Upper lobe of left lung (tissue), 6 donors: ENCODE measurements around the gene ACVR2B. TPM values are rescaled to one million over a fixed set of nuclear protein-coding genes. Genes with fewer than 3 reads are reported as not detected.
A peak's percentile ranks its signal among the peaks of the same experiment; 100 is the strongest.
"Not testable (repeated sequence)": the region's sequence is repeated elsewhere in the genome, so short reads cannot be mapped to it uniquely, and the experiment has no call there.

Source experiments
- ATAC-seq, 2 donors: fragments of 200-7000 bp; cut with Tn5 transposase; one replicate each; pipeline ENCODE4 v1.9.1; 2022; ENCODE audit warnings: mild to moderate bottlenecking in 2 of 2, moderate library complexity in 2 of 2; ENCODE audit not compliant: low FRiP score in 2 of 2
- DNase-seq, 2 donors: peaks; one replicate each; pipeline ENCODE4 v3.0.0-alpha.2; 2019 to 2020
- H3K27ac ChIP-seq, 4 donors: fragments of 200-600 bp; sonication (generic); one replicate each; pipeline ENCODE4 v1.5.1; 2016 to 2019
- H3K27me3 ChIP-seq, 4 donors: fragments of 200-600 bp; sonication (generic); one replicate each; pipeline ENCODE4 v1.5.1; 2017 to 2019
- H3K36me3 ChIP-seq, 4 donors: fragments of 200-600 bp; sonication (generic); one replicate each; pipeline ENCODE4 v1.5.1; 2016 to 2019
- H3K4me1 ChIP-seq, 4 donors: fragments of 200-600 bp; sonication (generic); one replicate each; pipeline ENCODE4 v1.5.1; 2018 to 2019
- H3K4me3 ChIP-seq, 4 donors: fragments of 200-600 bp; sonication (generic); one replicate each; pipeline ENCODE4 v1.5.1; 2017 to 2019; ENCODE audit warnings: mild to moderate bottlenecking in 2 of 4, moderate library complexity in 1 of 4
- H3K9me3 ChIP-seq, 4 donors: fragments of 200-600 bp; sonication (generic); one replicate each; pipeline ENCODE4 v1.5.1; 2018 to 2019
- CTCF ChIP-seq, 6 experiments: fragments of 450-650 bp in 4 of 6; fragments of 200-600 bp in 2 of 6; sonication (generic) in 2 of 6; IDR thresholded peaks; one replicate each; pipeline ENCODE4 v1.5.1; 2016 to 2019; ENCODE audit warnings: antibody characterized with exemption in 6 of 6
- EP300 ChIP-seq, 4 donors: sonication (generic); formaldehyde crosslinking; IDR thresholded peaks; one replicate each; pipeline ENCODE4 v1.5.1; 2017; ENCODE audit warnings: antibody characterized with exemption in 4 of 4, control low read depth in 2 of 4
- POLR2A ChIP-seq, 4 donors: fragments of 450-650 bp; IDR thresholded peaks; one replicate each; pipeline ENCODE4 v1.5.1; 2016 to 2017; ENCODE audit warnings: antibody characterized with exemption in 4 of 4, mild to moderate bottlenecking in 2 of 4
- POLR2AphosphoS5 ChIP-seq, 2 donors: sonication (generic); formaldehyde crosslinking; IDR thresholded peaks; one replicate each; pipeline ENCODE4 v1.5.1; 2017; ENCODE audit warnings: antibody characterized with exemption in 2 of 2
- WGBS, 2 donors: methylation state at CpG; one replicate each; pipeline ENCODE4 v1.1.5; 2017 to 2018; 5-methylcytosine and 5-hydroxymethylcytosine counted together
- total RNA-seq, 6 donors: library from RNA; depleted of rRNA in 4 of 6; stranded (reverse); fragments of >200 nt in 4 of 6; gene quantifications; one replicate each; pipeline versions ENCODE4 v1.1.0 to v1.2.1, GENCODE V29; 2016 to 2021
- donor health status: DM: no; HTN: no; CAD: no; lungs with moderate emphysema.
- donor health status: DM: no; HTN: yes; CAD: no; lungs with severe emphysema.

ACVR2B gene
- total RNA-seq, 6 donors from 2014 or later, result 4.1 to 9.4 (median 8.0) TPM

GRCh38 chr3:38438436-38439069 lies 15.1 kb upstream of the ACVR2B start:
- H3K4me3 ChIP-seq, ATAC-seq, H3K4me1 ChIP-seq, H3K27me3 ChIP-seq, DNase-seq, H3K36me3 ChIP-seq, H3K27ac ChIP-seq: not testable (repeated sequence)
- 39 to 42% methylated on average over 5 of the region's 5 CpGs for WGBS, 2 donors
- peaks cover 3 to 17% (median 8%) of the 10 kb centered on the region in 4 donors for H3K9me3 ChIP-seq

- WGBS, 2 donors, result 27 to 83% methylated on average over 2 to 4 of the region's 4 CpGs
- H3K4me1 ChIP-seq, DNase-seq, H3K27ac ChIP-seq, H3K36me3 ChIP-seq, H3K27me3 ChIP-seq, ATAC-seq, H3K4me3 ChIP-seq: not testable (repeated sequence)
- peaks cover 0 to 10% (median 4%) of the 10 kb centered on the region in 4 donors for H3K9me3 ChIP-seq
Measured at GRCh38 chr3:38443205-38443604, 10.5 kb upstream of the ACVR2B start.

GRCh38 chr3:38446085-38446686 lies 7.5 kb upstream of the ACVR2B start:
- no peaks in the 10 kb centered on the region for H3K27me3 ChIP-seq
- whole genome bisulfite sequencing, 2 donors, result 66 to 81% methylated on average over 2 of the region's 2 CpGs
- no peak overlapping the region for H3K4me3 ChIP-seq
- TF ChIP-seq POLR2A (IDR thresholded peaks at IDR 0.05) (no peak), CTCF (IDR thresholded peaks at IDR 0.05) (no peak), POLR2AphosphoS5 (IDR thresholded peaks at IDR 0.05) (no peak), EP300 (IDR thresholded peaks at IDR 0.05) (no peak)
- H3K4me1 ChIP-seq, result no peaks in the 10 kb centered on the region
- ATAC-seq, result no peak
- no peak overlapping the region for H3K27ac ChIP-seq
- H3K36me3 ChIP-seq, result no peaks in the 10 kb centered on the region
- H3K9me3 ChIP-seq, result no peaks in the 10 kb centered on the region
- no peak for DNase-seq

GRCh38 chr3:38446812-38447211 lies 6.9 kb upstream of the ACVR2B start:
- Histone ChIP-seq H3K4me3 (no peak overlapping the region), H3K27ac (no peak overlapping the region), H3K4me1 (no peaks in the 10 kb centered on the region), H3K36me3 (no peaks in the 10 kb centered on the region), H3K27me3 (no peaks in the 10 kb centered on the region), H3K9me3 (no peaks in the 10 kb centered on the region)
- ATAC-seq, result no peak
- no peak for DNase-seq
- TF ChIP-seq CTCF (IDR thresholded peaks at IDR 0.05) (no peak), POLR2AphosphoS5 (IDR thresholded peaks at IDR 0.05) (no peak), EP300 (IDR thresholded peaks at IDR 0.05) (no peak)

DNA sequence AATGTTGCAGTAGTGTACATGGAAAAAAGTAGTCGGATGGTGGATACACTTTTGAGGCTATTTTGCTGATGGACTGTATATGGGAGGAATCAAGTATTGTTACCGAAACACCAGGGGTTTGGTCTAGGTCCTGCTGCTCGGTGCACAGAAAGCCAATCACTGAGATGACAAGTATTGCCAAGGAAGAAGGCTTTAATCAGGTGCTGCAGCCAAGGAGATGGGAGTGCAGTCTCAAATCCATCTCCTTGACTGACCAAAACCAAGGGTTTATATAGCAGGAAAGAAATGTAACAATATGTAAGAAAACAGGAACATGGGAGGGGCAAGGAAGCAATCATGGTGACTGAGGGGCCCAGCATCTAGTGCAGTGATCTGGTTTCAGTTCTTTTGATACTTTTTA lies 2.8 kb upstream of the ACVR2B start:
- Histone ChIP-seq H3K9me3 (no peaks in the 10 kb centered on the region), H3K4me3 (no peak overlapping the region), H3K4me1 (peaks cover 8 to 28% (median 16%) of the 10 kb centered on the region in 4 donors), H3K36me3 (no peaks in the 10 kb centered on the region), H3K27me3 (no peaks in the 10 kb centered on the region), H3K27ac (no peak overlapping the region)
- 91 to 97% methylated on average over 3 of the region's 3 CpGs for WGBS, 2 donors
- no peak for TF ChIP-seq CTCF (IDR thresholded peaks at IDR 0.05)
- no peak for TF ChIP-seq POLR2AphosphoS5 (IDR thresholded peaks at IDR 0.05)
- no peak for TF ChIP-seq EP300 (IDR thresholded peaks at IDR 0.05)
- no peak for TF ChIP-seq POLR2A (IDR thresholded peaks at IDR 0.05)
- DNase-seq (no peak), ATAC-seq (no peak)

DNA sequence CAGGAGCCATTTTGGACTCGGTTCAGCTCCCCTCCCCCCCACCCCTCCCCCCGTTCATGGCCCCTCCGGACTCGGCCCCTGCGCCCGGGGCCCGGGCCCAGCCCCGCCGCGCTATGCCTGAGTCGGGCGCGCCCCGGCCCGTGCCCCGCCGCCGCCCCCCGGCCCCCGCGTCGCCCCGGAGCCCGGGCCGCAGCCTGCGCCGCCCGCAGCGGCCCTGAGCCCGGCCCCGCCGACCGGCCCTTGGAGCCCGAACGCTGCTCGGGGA lies 155 bp downstream of the ACVR2B start:
- ATAC-seq (no peak), DNase-seq (no peak)
- H3K27ac ChIP-seq, result peak overlapping the region; percentile 81 to 94 (median 84)
- H3K36me3 ChIP-seq, result no peaks in the 10 kb centered on the region
- no peaks in the 10 kb centered on the region for H3K9me3 ChIP-seq
- H3K27me3 ChIP-seq, result no peaks in the 10 kb centered on the region
- peak overlapping the region; percentile 81 to 97 (median 91) for H3K4me3 ChIP-seq
- TF ChIP-seq EP300 (IDR thresholded peaks at IDR 0.05) (no peak), POLR2AphosphoS5 (IDR thresholded peaks at IDR 0.05) (no peak), POLR2A (IDR thresholded peaks at IDR 0.05) (no peak)
- WGBS, 2 donors, result no CpG with 5 or more reads among the region's 36 CpGs
- peaks cover 25 to 52% (median 39%) of the 10 kb centered on the region in 4 donors for H3K4me1 ChIP-seq
